H1 (cell line): ENCODE results near the gene OLR1. TPM values are rescaled to one million over a fixed set of nuclear protein-coding genes. Genes with fewer than 3 reads are reported as not detected.
"Not testable (repeated sequence)": the region's sequence is repeated elsewhere in the genome, so short reads cannot be mapped to it uniquely, and the experiment has no call there.

ENCODE experiments used
- CTCF ChIA-PET: fragments of 300-600 bp; sonication (Branson Sonifier 250); formaldehyde crosslinking; loops from one replicate; lab custom pipeline; 2021; ENCODE audit not compliant: partially characterized antibody; lab: Charles Lee
- POLR2A ChIA-PET: fragments of 300-600 bp; sonication (Branson Sonifier 250); formaldehyde crosslinking; loops from one replicate; lab custom pipeline; 2021; ENCODE audit warnings: inconsistent platforms; ENCODE audit not compliant: partially characterized antibody; lab: Charles Lee
- DNase-seq, 2 experiments: peaks; one replicate each; pipeline versions ENCODE4 v3.0.0 to v3.0.0-alpha.2; 2010 to 2022; ENCODE audit warnings: low spot score in 2 of 2, low read depth in 1 of 2, mixed read lengths in 1 of 2
- FAIRE-seq: peaks from 2 replicates; lab custom pipeline; 2011; peaks lifted over from hg19 to GRCh38; lab: Jason Lieb, UNC
- H2AFZ ChIP-seq: 2 replicates; pipeline ENCODE4 v1.8.1; 2012; ENCODE audit warnings: low read length, inconsistent platforms
- H2AK5ac ChIP-seq: 2 replicates; pipeline ENCODE4 v1.6.1; 2013; ENCODE audit warnings: low read depth, low read length
- H2BK120ac ChIP-seq: replicated peaks from 2 replicates; pipeline ENCODE3; 2013; ENCODE audit warnings: low read depth, low read length, inconsistent platforms
- H2BK12ac ChIP-seq: 2 replicates; pipeline ENCODE4 v1.6.1; 2013; ENCODE audit warnings: low read depth, low read length
- H2BK15ac ChIP-seq: 2 replicates; pipeline ENCODE4 v1.6.1; 2013; ENCODE audit warnings: low read length
- H2BK20ac ChIP-seq: 2 replicates; pipeline ENCODE4 v1.6.1; 2013; ENCODE audit warnings: low read length
- H2BK5ac ChIP-seq: 2 replicates; pipeline ENCODE4 v1.6.1; 2013; ENCODE audit warnings: low read depth, low read length
- H3K14ac ChIP-seq: 2 replicates; pipeline ENCODE4 v1.6.1; 2013; ENCODE audit warnings: inconsistent platforms; ENCODE audit not compliant: insufficient read length
- H3K18ac ChIP-seq: 2 replicates; pipeline ENCODE4 v1.6.1; 2013; ENCODE audit warnings: low read length; ENCODE audit errors: extremely low read depth
- H3K23ac ChIP-seq: 2 replicates; pipeline ENCODE4 v1.6.1; 2013; ENCODE audit warnings: inconsistent platforms; ENCODE audit not compliant: insufficient read length
- H3K23me2 ChIP-seq: 2 replicates; pipeline ENCODE4 v1.6.1; 2013; ENCODE audit warnings: low read depth, low read length
- H3K27ac ChIP-seq: 2 replicates; pipeline ENCODE4 v1.6.1; 2011; ENCODE audit warnings: low read depth, low read length, inconsistent platforms
- H3K27me3 ChIP-seq, 4 experiments: replicated peaks in 1 of 4; 1 replicate in 1 of 4; 2 replicates in 3 of 4; pipeline versions ENCODE4 v1.6.1 to v1.8.1; 2011 to 2013; ENCODE audit warnings: low read length in 3 of 4, mild to moderate bottlenecking in 3 of 4, inconsistent platforms in 2 of 4, mixed read lengths in 2 of 4, moderate library complexity in 1 of 4; ENCODE audit not compliant: control insufficient read depth in 3 of 4, insufficient read depth in 3 of 4; ENCODE audit errors: extremely low read depth in 1 of 4
- H3K36me3 ChIP-seq, 4 experiments: 2 replicates each; pipeline versions ENCODE4 v1.6.1 to v1.8.1; 2011 to 2013; ENCODE audit warnings: mild to moderate bottlenecking in 4 of 4, low read length in 3 of 4, moderate library complexity in 2 of 4, control low read depth in 1 of 4, inconsistent platforms in 1 of 4; ENCODE audit not compliant: insufficient read depth in 4 of 4, control insufficient read depth in 2 of 4
- H3K4ac ChIP-seq: replicated peaks from 2 replicates; pipeline ENCODE3; 2013; ENCODE audit warnings: low read length, low read depth, mixed read lengths, inconsistent platforms; ENCODE audit not compliant: insufficient read length
- H3K4me1 ChIP-seq, 4 experiments: replicated peaks in 1 of 4; 1 replicate in 1 of 4; 2 replicates in 3 of 4; pipeline versions ENCODE4 v1.6.1 to v1.8.1; 2011 to 2013; ENCODE audit warnings: low read length in 3 of 4, inconsistent platforms in 2 of 4, mixed read lengths in 1 of 4; ENCODE audit not compliant: insufficient read depth in 4 of 4, control insufficient read depth in 3 of 4
- H3K4me2 ChIP-seq, 2 experiments: 2 replicates each; pipeline versions ENCODE4 v1.6.1 to v1.8.1; 2011 to 2013; ENCODE audit warnings: low read depth in 2 of 2, low read length in 2 of 2, control low read depth in 1 of 2, inconsistent platforms in 1 of 2, mild to moderate bottlenecking in 1 of 2; ENCODE audit not compliant: insufficient read depth in 1 of 2
- H3K4me3 ChIP-seq, 4 experiments: fragments of 200-600, 300-600 bp in 1 of 4; sonication (generic), shearing (Covaris generic), sonication (Bioruptor Twin) in 1 of 4; 2 replicates each; pipeline versions ENCODE4 v1.5.1 to v1.8.1; 2011 to 2016; ENCODE audit warnings: low read length in 4 of 4, low read depth in 3 of 4, control low read depth in 2 of 4, inconsistent platforms in 2 of 4, mild to moderate bottlenecking in 2 of 4, mixed read lengths in 1 of 4, moderate library complexity in 1 of 4; ENCODE audit not compliant: insufficient read depth in 2 of 4; ENCODE audit errors: extremely low read depth in 1 of 4
- H3K56ac ChIP-seq: replicated peaks from 2 replicates; pipeline ENCODE3; 2013; ENCODE audit warnings: low read depth, mild to moderate bottlenecking, mixed read lengths, low read length, inconsistent platforms; ENCODE audit not compliant: insufficient read length
- H3K79me1 ChIP-seq: 2 replicates; pipeline ENCODE4 v1.6.1; 2013; ENCODE audit warnings: low read depth, low read length, control low read depth
- H3K79me2 ChIP-seq, 2 experiments: 2 replicates each; pipeline versions ENCODE4 v1.6.1 to v1.8.1; 2012 to 2013; ENCODE audit warnings: low read length in 2 of 2, mild to moderate bottlenecking in 2 of 2, inconsistent platforms in 1 of 2; ENCODE audit not compliant: insufficient read depth in 2 of 2, control insufficient read depth in 1 of 2
- H3K9ac ChIP-seq, 4 experiments: replicated peaks in 1 of 4; 1 replicate in 1 of 4; 2 replicates in 3 of 4; pipeline versions ENCODE4 v1.6.1 to v1.8.1; 2011 to 2013; ENCODE audit warnings: low read depth in 3 of 4, low read length in 3 of 4, control low read depth in 2 of 4, mild to moderate bottlenecking in 2 of 4, moderate library complexity in 2 of 4, inconsistent platforms in 1 of 4; ENCODE audit errors: extremely low read depth in 1 of 4
- H3K9me3 ChIP-seq, 2 experiments: 2 replicates each; pipeline versions ENCODE4 v1.6.1 to v1.8.1; 2012 to 2013; ENCODE audit warnings: mild to moderate bottlenecking in 2 of 2, moderate library complexity in 2 of 2, control low read depth in 1 of 2, inconsistent platforms in 1 of 2, low read depth in 1 of 2, low read length in 1 of 2, mixed read lengths in 1 of 2; ENCODE audit not compliant: insufficient read depth in 2 of 2
- H4K20me1 ChIP-seq, 2 experiments: replicated peaks in 1 of 2; 2 replicates each; pipeline versions ENCODE3 to v1.8.1; 2011 to 2013; ENCODE audit warnings: inconsistent platforms in 2 of 2, low read length in 2 of 2, mild to moderate bottlenecking in 1 of 2; ENCODE audit not compliant: insufficient read depth in 2 of 2, control insufficient read depth in 1 of 2
- H4K5ac ChIP-seq: 2 replicates; pipeline ENCODE4 v1.6.1; 2013; ENCODE audit warnings: low read length, low read depth, mixed read lengths, inconsistent platforms; ENCODE audit not compliant: insufficient read length
- H4K8ac ChIP-seq: 2 replicates; pipeline ENCODE4 v1.8.0; 2013; ENCODE audit warnings: mild to moderate bottlenecking, moderate library complexity, low read length, inconsistent platforms; ENCODE audit not compliant: insufficient read depth; ENCODE audit errors: extremely low read depth
- H4K91ac ChIP-seq: replicated peaks from 2 replicates; pipeline ENCODE3; 2013; ENCODE audit warnings: low read length, mixed read lengths, inconsistent platforms; ENCODE audit not compliant: insufficient read length
- EZH2 ChIP-seq: fragments of 200-600 bp; sonication (generic); IDR thresholded peaks from 2 replicates; pipeline ENCODE4 v1.7.1; 2012; ENCODE audit warnings: low read depth, mild to moderate bottlenecking, moderate library complexity, low read length, inconsistent platforms; ENCODE audit not compliant: severe bottlenecking
- GABPA ChIP-seq: IDR thresholded peaks from 2 replicates; pipeline ENCODE4 v1.6.1; 2011; ENCODE audit warnings: mild to moderate bottlenecking, low read length, moderate library complexity, borderline replicate concordance; ENCODE audit not compliant: insufficient read depth
- JUN ChIP-seq: IDR thresholded peaks from 2 replicates; pipeline ENCODE4 v1.6.1; 2011; ENCODE audit warnings: low read depth, mild to moderate bottlenecking, improper control_type of control experiment, low read length
- SIX5 ChIP-seq: IDR thresholded peaks from 2 replicates; pipeline ENCODE4 v1.6.1; 2011; ENCODE audit warnings: mild to moderate bottlenecking, low read depth, low read length
- TCF12 ChIP-seq: IDR thresholded peaks from 2 replicates; pipeline ENCODE4 v1.6.1; 2011; ENCODE audit warnings: low read depth, mild to moderate bottlenecking, low read length
- USF2 ChIP-seq: IDR thresholded peaks from 2 replicates; pipeline ENCODE4 v1.6.1; 2011; ENCODE audit warnings: low read length, improper control_type of control experiment
- YY1 ChIP-seq: IDR thresholded peaks from 2 replicates; pipeline ENCODE4 v1.6.1; 2011; ENCODE audit warnings: low read depth, mild to moderate bottlenecking, low read length
- WGBS, 2 experiments: shearing (Covaris generic) in 1 of 2; methylation state at CpG; one replicate each; pipeline versions ENCODE4 v1.1.6 to v1.1.7; 2013 to 2015; ENCODE audit warnings: low lambda C conversion rate in 2 of 2, mixed read lengths in 2 of 2, inconsistent platforms in 1 of 2, low coverage in 1 of 2, missing lambda C conversion rate in 1 of 2; ENCODE audit not compliant: insufficient replicate concordance in 2 of 2, insufficient coverage in 1 of 2, insufficient read length in 1 of 2; ENCODE audit errors: extremely low coverage in 1 of 2, missing lambda C conversion rate in 1 of 2; 5-methylcytosine and 5-hydroxymethylcytosine counted together
- polyA plus RNA-seq, 7 experiments: library from polyadenylated mRNA; depleted of rRNA in 3 of 7; stranded (reverse) in 5 of 7; unstranded in 2 of 7; fragments of >200 nt in 5 of 7; fragments of 200-250 nt in 2 of 7; gene quantifications; 1 replicate in 5 of 7; 2 replicates in 1 of 7; 4 replicates in 1 of 7; pipeline versions ENCODE4 v1.2.1 to v1.2.3, GENCODE V29; 2011 to 2013; ENCODE audit warnings: missing spikeins in 2 of 7, mixed read lengths in 2 of 7
- total RNA-seq: library from RNA; stranded (reverse); fragmentation: NEBNext Ultra II Directional; extraction: Animal tissue kit (Norgen Biotek cat#: 25700); gene quantifications from 2 replicates; pipeline ENCODE4 v1.2.1, GENCODE V29; 2021

Gene OLR1
- total and polyA plus RNA-seq, 2 of the 8 experiments (the other 6 are each of a cell fraction or from before 2014, with no cell fraction given) = not detected

GRCh38 chr12:10218021-10218420 is 46.1 kb upstream of the OLR1 start (continued):
- no peak for TF ChIP-seq USF2
- no peak for TF ChIP-seq GABPA
- no peak for TF ChIP-seq YY1
- no peak for TF ChIP-seq JUN
- no peak for TF ChIP-seq EZH2
- TF ChIP-seq TCF12 = no peak
- TF ChIP-seq SIX5 = no peak
- TF ChIP-seq, all 59 proteins: peak for 0

- H2BK12ac ChIP-seq, H2BK20ac ChIP-seq, H3K9ac ChIP-seq, H2AFZ ChIP-seq, H3K79me1 ChIP-seq, H2AK5ac ChIP-seq, H3K23me2 ChIP-seq, H3K4me1 ChIP-seq, POLR2A ChIA-PET, H3K18ac ChIP-seq, H4K91ac ChIP-seq, H3K27me3 ChIP-seq, H3K4ac ChIP-seq, H2BK15ac ChIP-seq, H3K27ac ChIP-seq, DNase-seq, H4K20me1 ChIP-seq, CTCF ChIA-PET, H3K9me3 ChIP-seq, FAIRE-seq, H4K8ac ChIP-seq, H3K23ac ChIP-seq, H4K5ac ChIP-seq, H3K14ac ChIP-seq, H2BK120ac ChIP-seq, H2BK5ac ChIP-seq, H3K56ac ChIP-seq: not testable (repeated sequence)
- Histone ChIP-seq H3K36me3 (peaks cover 7 to 19% (median 14%) of the 10 kb centered on the region in 4 experiments), H3K4me3 (peak overlapping the region in 1 of 4 experiments; percentile 97; a peak in 1 of 8 replicates), H3K79me2 (peaks cover 0 to 38% of the 10 kb centered on the region in 2 experiments; a peak in 3 of 4 replicates), H3K4me2 (peak overlapping the region in 1 of 2 experiments; percentile 72; a peak in 1 of 4 replicates)
- 91% methylated on average over 13 of the region's 13 CpGs; no CpG with 5 or more reads in 1 of the 2 experiments for WGBS, 2 experiments
Measured at GRCh38 chr12:10215946-10216345, 44.0 kb upstream of the OLR1 start.
